Panc1 (cell line): ENCODE data around the gene ANKMY1.

Source experiments
- POLR2AphosphoS5 ChIP-seq: IDR thresholded peaks from 2 replicates; pipeline ENCODE4 v1.6.1; 2012; ENCODE audit warnings: mild to moderate bottlenecking, low read depth, low read length, moderate library complexity
- SIN3A ChIP-seq: IDR thresholded peaks from 2 replicates; pipeline ENCODE4 v1.6.1; 2012; ENCODE audit warnings: low read depth, mild to moderate bottlenecking, low read length, moderate library complexity, borderline replicate concordance; ENCODE audit not compliant: insufficient read depth
- TCF7L2 ChIP-seq: IDR thresholded peaks from 2 replicates; pipeline ENCODE4 v1.6.1; 2011; ENCODE audit warnings: mild to moderate bottlenecking, low read depth, low read length, inconsistent platforms
- TF ChIP-seq, protein P1 (sequence below): fragments of 450-650 bp; IDR thresholded peaks from 2 replicates; pipeline ENCODE4 v1.5.1; 2017; ENCODE audit warnings: mild to moderate bottlenecking
- TF ChIP-seq, protein P2 (sequence below), 2 experiments: IDR thresholded peaks; 2 replicates each; pipeline ENCODE4 v1.6.1; 2011 to 2012; ENCODE audit warnings: low read depth in 2 of 2, control low read depth in 1 of 2, low read length in 1 of 2, mild to moderate bottlenecking in 1 of 2, moderate library complexity in 1 of 2; ENCODE audit not compliant: insufficient read depth in 1 of 2

DNA sequence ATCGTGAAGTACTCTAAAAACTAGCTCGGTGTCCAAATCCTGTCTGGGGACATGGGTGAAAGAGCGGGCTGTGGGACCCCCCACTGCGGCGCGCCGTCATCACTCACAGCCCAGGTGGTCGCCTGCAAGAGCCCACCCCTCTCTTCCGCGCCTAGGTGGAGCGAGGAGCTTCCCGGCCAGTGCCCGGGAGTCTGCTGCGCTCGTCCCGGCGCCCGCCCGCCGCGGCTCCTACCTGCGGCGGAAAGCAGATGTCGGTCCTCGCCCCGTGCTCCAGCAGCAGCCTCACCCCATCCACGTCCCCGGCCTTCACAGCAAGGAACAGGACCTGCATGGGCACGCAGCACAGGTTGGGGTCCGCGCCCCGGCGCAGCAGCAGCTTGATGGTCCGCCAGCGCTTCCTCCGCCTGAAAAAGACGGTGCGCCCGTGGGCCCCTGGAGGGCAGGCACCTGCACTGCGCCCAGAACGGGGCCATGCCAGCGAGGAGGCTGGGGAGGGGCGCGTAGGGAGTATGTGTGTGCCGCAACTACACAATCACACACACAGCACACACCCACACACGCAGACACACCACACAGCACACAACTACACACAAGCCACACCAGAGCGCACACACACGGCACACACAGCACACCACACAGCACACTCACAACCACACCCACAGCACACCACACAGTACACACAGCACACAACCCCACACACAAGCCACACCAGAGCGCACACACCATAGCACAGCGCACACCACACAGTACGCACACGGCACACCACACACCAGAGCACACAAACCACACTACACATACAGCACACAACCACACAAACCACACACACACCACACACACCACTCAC is 37.4 kb downstream of the ANKMY1 start:
- TF ChIP-seq, protein P1, sequence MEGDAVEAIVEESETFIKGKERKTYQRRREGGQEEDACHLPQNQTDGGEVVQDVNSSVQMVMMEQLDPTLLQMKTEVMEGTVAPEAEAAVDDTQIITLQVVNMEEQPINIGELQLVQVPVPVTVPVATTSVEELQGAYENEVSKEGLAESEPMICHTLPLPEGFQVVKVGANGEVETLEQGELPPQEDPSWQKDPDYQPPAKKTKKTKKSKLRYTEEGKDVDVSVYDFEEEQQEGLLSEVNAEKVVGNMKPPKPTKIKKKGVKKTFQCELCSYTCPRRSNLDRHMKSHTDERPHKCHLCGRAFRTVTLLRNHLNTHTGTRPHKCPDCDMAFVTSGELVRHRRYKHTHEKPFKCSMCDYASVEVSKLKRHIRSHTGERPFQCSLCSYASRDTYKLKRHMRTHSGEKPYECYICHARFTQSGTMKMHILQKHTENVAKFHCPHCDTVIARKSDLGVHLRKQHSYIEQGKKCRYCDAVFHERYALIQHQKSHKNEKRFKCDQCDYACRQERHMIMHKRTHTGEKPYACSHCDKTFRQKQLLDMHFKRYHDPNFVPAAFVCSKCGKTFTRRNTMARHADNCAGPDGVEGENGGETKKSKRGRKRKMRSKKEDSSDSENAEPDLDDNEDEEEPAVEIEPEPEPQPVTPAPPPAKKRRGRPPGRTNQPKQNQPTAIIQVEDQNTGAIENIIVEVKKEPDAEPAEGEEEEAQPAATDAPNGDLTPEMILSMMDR, result no peak
- TF ChIP-seq POLR2AphosphoS5, result no peak
- TF ChIP-seq, protein P2, sequence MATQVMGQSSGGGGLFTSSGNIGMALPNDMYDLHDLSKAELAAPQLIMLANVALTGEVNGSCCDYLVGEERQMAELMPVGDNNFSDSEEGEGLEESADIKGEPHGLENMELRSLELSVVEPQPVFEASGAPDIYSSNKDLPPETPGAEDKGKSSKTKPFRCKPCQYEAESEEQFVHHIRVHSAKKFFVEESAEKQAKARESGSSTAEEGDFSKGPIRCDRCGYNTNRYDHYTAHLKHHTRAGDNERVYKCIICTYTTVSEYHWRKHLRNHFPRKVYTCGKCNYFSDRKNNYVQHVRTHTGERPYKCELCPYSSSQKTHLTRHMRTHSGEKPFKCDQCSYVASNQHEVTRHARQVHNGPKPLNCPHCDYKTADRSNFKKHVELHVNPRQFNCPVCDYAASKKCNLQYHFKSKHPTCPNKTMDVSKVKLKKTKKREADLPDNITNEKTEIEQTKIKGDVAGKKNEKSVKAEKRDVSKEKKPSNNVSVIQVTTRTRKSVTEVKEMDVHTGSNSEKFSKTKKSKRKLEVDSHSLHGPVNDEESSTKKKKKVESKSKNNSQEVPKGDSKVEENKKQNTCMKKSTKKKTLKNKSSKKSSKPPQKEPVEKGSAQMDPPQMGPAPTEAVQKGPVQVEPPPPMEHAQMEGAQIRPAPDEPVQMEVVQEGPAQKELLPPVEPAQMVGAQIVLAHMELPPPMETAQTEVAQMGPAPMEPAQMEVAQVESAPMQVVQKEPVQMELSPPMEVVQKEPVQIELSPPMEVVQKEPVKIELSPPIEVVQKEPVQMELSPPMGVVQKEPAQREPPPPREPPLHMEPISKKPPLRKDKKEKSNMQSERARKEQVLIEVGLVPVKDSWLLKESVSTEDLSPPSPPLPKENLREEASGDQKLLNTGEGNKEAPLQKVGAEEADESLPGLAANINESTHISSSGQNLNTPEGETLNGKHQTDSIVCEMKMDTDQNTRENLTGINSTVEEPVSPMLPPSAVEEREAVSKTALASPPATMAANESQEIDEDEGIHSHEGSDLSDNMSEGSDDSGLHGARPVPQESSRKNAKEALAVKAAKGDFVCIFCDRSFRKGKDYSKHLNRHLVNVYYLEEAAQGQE (IDR thresholded peaks at IDR 0.05; ENCODE audit: insufficient read depth in 1 of 2, low read depth in 2 of 2, low read length in 1 of 2), result no peak
- no peak for TF ChIP-seq TCF7L2
- no peak for TF ChIP-seq SIN3A
